ENCODE measurements around the gene BLVRB.
"Not testable (repeated sequence)": the region's sequence is repeated elsewhere in the genome, so short reads cannot be mapped to it uniquely, and the experiment has no call there.

BLVRB gene

GRCh38 chr19:40449506-40449905, 16.0 kb downstream of the BLVRB start:
- DNase-seq (ENCODE audit: low read depth in 2 of 2) = no peak

GRCh38 chr19:40446263-40446784, 19.2 kb downstream of the BLVRB start:
- no peak for DNase-seq (ENCODE audit: low read depth in 2 of 2)

GRCh38 chr19:40445780-40446262, 19.7 kb downstream of the BLVRB start:
- DNase-seq (ENCODE audit: low read depth in 2 of 2) = no peak

- no peak for DNase-seq (ENCODE audit: low read depth in 2 of 2)
Measured at GRCh38 chr19:40444825-40445312, 20.7 kb downstream of the BLVRB start.

GRCh38 chr19:40444000-40444824, 21.3 kb downstream of the BLVRB start, which contains the start of gene SERTAD3:
Gene SERTAD3, minus strand, starts transcription at chr19:40444335. Its CDS starts 2,255 bp downstream, at chr19:40442080.
- DNase-seq (ENCODE audit: low read depth in 2 of 2) = peak; percentile 91 to 97

- DNase-seq (ENCODE audit: low read depth in 2 of 2) = peak; percentile 99
Measured at GRCh38 chr19:40443131-40443999, 22.2 kb downstream of the BLVRB start.

- DNase-seq (ENCODE audit: low read depth in 2 of 2) = no peak
Measured at GRCh38 chr19:40442328-40443130, 23.0 kb downstream of the BLVRB start.

- no peak for DNase-seq (ENCODE audit: low read depth in 2 of 2)
Measured at GRCh38 chr19:40441719-40442253, 23.8 kb downstream of the BLVRB start.

GRCh38 chr19:40438284-40438683, 27.3 kb downstream of the BLVRB start:
- no peak for DNase-seq (ENCODE audit: low read depth in 2 of 2)

GRCh38 chr19:40433391-40434216, 31.9 kb downstream of the BLVRB start:
- no peak for DNase-seq (ENCODE audit: low read depth in 2 of 2)

GRCh38 chr19:40432760-40433159, 32.8 kb downstream of the BLVRB start:
- not testable (repeated sequence) for DNase-seq (ENCODE audit: low read depth in 2 of 2)

- no peak for DNase-seq (ENCODE audit: low read depth in 2 of 2)
Measured at GRCh38 chr19:40431698-40432097, 33.8 kb downstream of the BLVRB start.

- not testable (repeated sequence) for DNase-seq (ENCODE audit: low read depth in 2 of 2)
Measured at GRCh38 chr19:40430242-40430641, 35.3 kb downstream of the BLVRB start.

GRCh38 chr19:40428197-40428596, 37.3 kb downstream of the BLVRB start:
- DNase-seq (ENCODE audit: low read depth in 2 of 2) = not testable (repeated sequence)

- DNase-seq (ENCODE audit: low read depth in 2 of 2) = peak; percentile 100
Measured at GRCh38 chr19:40425450-40426287, 39.9 kb downstream of the BLVRB start, which contains the start of gene SERTAD1. Gene SERTAD1, minus strand, starts transcription at chr19:40425992. Its CDS starts 2,446 bp downstream, at chr19:40423546.

- DNase-seq (ENCODE audit: low read depth in 2 of 2) = no peak
Measured at GRCh38 chr19:40424637-40425449, 40.7 kb downstream of the BLVRB start.

- no peak for DNase-seq (ENCODE audit: low read depth in 2 of 2)
Measured at GRCh38 chr19:40423938-40424337, 41.6 kb downstream of the BLVRB start.
